K562 (cell line): ENCODE results near the gene ANXA2. TPM values are rescaled to one million over a fixed set of nuclear protein-coding genes. Genes with fewer than 3 reads are reported as not detected.

ENCODE experiments used
- BCL6 ChIP-seq: fragments of 250-450 bp; sonication (Bioruptor Pico); IDR thresholded peaks from 2 replicates; pipeline ENCODE4 v1.4.0; 2020
- CBFA2T3 ChIP-seq: fragments of 450-650 bp; IDR thresholded peaks from 2 replicates; pipeline ENCODE4 v1.6.1; 2017
- FOXJ3 ChIP-seq: sonication (generic); formaldehyde crosslinking; IDR thresholded peaks from 2 replicates; pipeline ENCODE4 v1.4.0; 2020; ENCODE audit warnings: mild to moderate bottlenecking, missing genetic modification reagents
- GATAD2A ChIP-seq: fragments of 450-650 bp; IDR thresholded peaks from 2 replicates; pipeline ENCODE4 v1.6.1; 2017
- JUND ChIP-seq, 2 experiments: IDR thresholded peaks; 2 replicates in 1 of 2; 3 replicates in 1 of 2; pipeline ENCODE4 v1.6.1; 2011; ENCODE audit warnings: borderline replicate concordance in 2 of 2, low read depth in 2 of 2, low read length in 2 of 2, improper control_type of control experiment in 1 of 2, missing biosample characterization in 1 of 2, missing genetic modification characterization in 1 of 2, missing genetic modification reagents in 1 of 2
- KDM4B ChIP-seq, 2 experiments: fragments of 450-650 bp in 1 of 2; sonication (generic) in 1 of 2; IDR thresholded peaks; 2 replicates each; pipeline ENCODE4 v1.6.1; 2016 to 2017; ENCODE audit warnings: borderline replicate concordance in 2 of 2, antibody characterized with exemption in 1 of 2, low read depth in 1 of 2, mild to moderate bottlenecking in 1 of 2
- KLF13 ChIP-seq: fragments of 450-650 bp; IDR thresholded peaks from 2 replicates; pipeline ENCODE4 v1.6.1; 2016; ENCODE audit warnings: missing genetic modification characterization, low read depth, mild to moderate bottlenecking, missing compliant biosample characterization, moderate library complexity, borderline replicate concordance
- LCOR ChIP-seq: sonication (generic); formaldehyde crosslinking; IDR thresholded peaks from 2 replicates; pipeline ENCODE4 v1.8.0; 2022; ENCODE audit warnings: mild to moderate bottlenecking, missing genetic modification reagents
- MBD2 ChIP-seq: sonication (generic); IDR thresholded peaks from 2 replicates; pipeline ENCODE4 v1.6.1; 2016; ENCODE audit warnings: low read depth, borderline replicate concordance
- NFATC3 ChIP-seq: fragments of 450-650 bp; IDR thresholded peaks from 2 replicates; pipeline ENCODE4 v1.6.1; 2017; ENCODE audit warnings: mild to moderate bottlenecking
- POLR2G ChIP-seq: fragments of 200-400 bp; formaldehyde crosslinking; IDR thresholded peaks from 2 replicates; pipeline ENCODE4 v1.6.1; 2017; ENCODE audit warnings: low read depth, mild to moderate bottlenecking, antibody characterized with exemption, low read length, moderate library complexity
- RBM14 ChIP-seq: fragments of 200-400 bp; formaldehyde crosslinking; IDR thresholded peaks from 2 replicates; pipeline ENCODE4 v1.6.1; 2018; ENCODE audit warnings: low read depth, mild to moderate bottlenecking, low read length, moderate library complexity, borderline replicate concordance; ENCODE audit not compliant: insufficient read depth
- RFX1 ChIP-seq: fragments of 450-650 bp; IDR thresholded peaks from 2 replicates; pipeline ENCODE4 v1.6.1; 2016; ENCODE audit warnings: mild to moderate bottlenecking, moderate library complexity
- SP2 ChIP-seq: IDR thresholded peaks from 2 replicates; pipeline ENCODE4 v1.6.1; 2011; ENCODE audit warnings: mild to moderate bottlenecking, low read depth, low read length, moderate library complexity; ENCODE audit not compliant: poor library complexity, severe bottlenecking; ENCODE audit errors: extremely low read depth
- SREBF1 ChIP-seq: fragments of 150-350 bp; IDR thresholded peaks from 2 replicates; pipeline ENCODE4 v1.6.1; 2014; ENCODE audit warnings: antibody characterized with exemption, low read depth, low read length, borderline replicate concordance
- SRSF7 ChIP-seq: fragments of 200-400 bp; formaldehyde crosslinking; optimal IDR thresholded peaks from 2 replicates; pipeline ENCODE3; 2017; ENCODE audit warnings: mild to moderate bottlenecking, low read depth, low read length
- TAF1 ChIP-seq: IDR thresholded peaks from 2 replicates; pipeline ENCODE4 v1.6.1; 2011; ENCODE audit warnings: mild to moderate bottlenecking, low read length, moderate library complexity; ENCODE audit not compliant: insufficient read depth, control insufficient read depth, severe bottlenecking; ENCODE audit errors: extremely low read depth
- ZFX ChIP-seq: sonication (generic); formaldehyde crosslinking; IDR thresholded peaks from 2 replicates; pipeline ENCODE4 v1.8.0; 2022; ENCODE audit warnings: mild to moderate bottlenecking, missing genetic modification reagents, moderate library complexity
- ZNF165 ChIP-seq: fragments of 250-450 bp; sonication (Bioruptor Pico); IDR thresholded peaks from 2 replicates; pipeline ENCODE4 v1.4.0; 2020; ENCODE audit warnings: borderline replicate concordance
- ZNF408 ChIP-seq: fragments of 250-450 bp; sonication (Bioruptor Pico); IDR thresholded peaks from 2 replicates; pipeline ENCODE4 v1.4.0; 2020; ENCODE audit warnings: low read depth, mild to moderate bottlenecking, moderate library complexity
- ZNF699 ChIP-seq: fragments of 250-450 bp; sonication (Bioruptor Pico); IDR thresholded peaks from 2 replicates; pipeline ENCODE4 v1.8.0; 2021; ENCODE audit warnings: mild to moderate bottlenecking, moderate library complexity; ENCODE audit not compliant: insufficient replicate concordance
- polyA plus RNA-seq, 8 experiments: library from polyadenylated mRNA; depleted of rRNA in 4 of 8; stranded (reverse) in 5 of 8; unstranded in 3 of 8; fragments of >200 nt; fragmentation: Nextera tagmentation in 2 of 8; fragmentation: Illumina TruSeq in 1 of 8; extraction: Ambion mirVana in 2 of 8; extraction: Trizol in 1 of 8; gene quantifications; 2 replicates each; pipeline versions ENCODE4 v1.2.1 to v1.2.3, GENCODE V29; 2011 to 2014; ENCODE audit warnings: inconsistent platforms in 1 of 8, missing spikeins in 1 of 8
- total RNA-seq, 7 experiments: library from RNA; depleted of rRNA in 6 of 7; stranded (reverse); fragments of >200 nt in 6 of 7; fragmentation: Illumina TruSeq in 2 of 7; extraction: Trizol in 2 of 7; gene quantifications; 2 replicates each; pipeline versions ENCODE4 v1.2.1 to v1.2.3, GENCODE V29; 2011 to 2021; ENCODE audit warnings: low replicate concordance in 1 of 7
- TF ChIP-seq, protein P1 (sequence below): sonication (generic); formaldehyde crosslinking; IDR thresholded peaks from 2 replicates; pipeline ENCODE4 v1.8.1; 2022; ENCODE audit warnings: missing genetic modification reagents
- TF ChIP-seq, protein P2 (sequence below): fragments of 450-650 bp; formaldehyde crosslinking; IDR thresholded peaks from 2 replicates; pipeline ENCODE4 v1.4.0; 2020; ENCODE audit warnings: mild to moderate bottlenecking, moderate library complexity
- TF ChIP-seq, protein P3 (sequence below): fragments of 450-650 bp; IDR thresholded peaks from 2 replicates; pipeline ENCODE4 v1.7.0; 2016; ENCODE audit warnings: borderline replicate concordance

The ANXA2 gene
- total and polyA plus RNA-seq, 9 of the 15 experiments (the other 6 are each of a cell fraction or from before 2014, with no cell fraction given), result 301 to 1,102 (median 452) TPM

DNA sequence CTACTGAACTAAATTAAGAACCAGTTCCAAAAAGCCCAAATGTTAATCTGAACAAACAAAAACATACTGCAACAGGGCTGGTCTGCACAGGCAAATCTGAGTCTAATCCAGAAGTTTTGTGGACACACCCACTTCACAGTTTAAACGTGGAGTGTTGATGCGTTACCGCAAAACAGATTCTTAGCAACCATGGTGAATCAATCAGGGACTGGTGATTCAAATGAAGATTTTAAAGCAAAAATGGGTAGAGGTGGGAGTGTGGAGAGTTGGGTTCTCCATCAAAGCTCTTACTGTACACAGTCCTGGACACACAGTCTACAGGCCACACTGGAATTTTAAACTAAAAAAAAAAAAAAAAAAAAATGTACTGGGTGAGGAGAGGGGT, 5.2 kb downstream of the ANXA2 start (continued):
- TF ChIP-seq SREBF1, result no peak
- no peak for TF ChIP-seq ZNF408 (CRISPR knock-in tag)
- no peak for TF ChIP-seq JUND (IDR thresholded peaks at IDR 0.05; ENCODE audit: borderline replicate concordance, low read depth, low read length)
- no peak for TF ChIP-seq JUND (tag; IDR thresholded peaks at IDR 0.05; ENCODE audit: borderline replicate concordance, low read depth, low read length)
- no peak for TF ChIP-seq GATAD2A
- TF ChIP-seq KLF13 (tag), result 0 out of 2 replicates have a peak, but pooled peaks have one; percentile 34
- no peak for TF ChIP-seq LCOR (CRISPR knock-in tag)
- TF ChIP-seq POLR2G, result no peak
- no peak for TF ChIP-seq RBM14
- TF ChIP-seq, protein P1, sequence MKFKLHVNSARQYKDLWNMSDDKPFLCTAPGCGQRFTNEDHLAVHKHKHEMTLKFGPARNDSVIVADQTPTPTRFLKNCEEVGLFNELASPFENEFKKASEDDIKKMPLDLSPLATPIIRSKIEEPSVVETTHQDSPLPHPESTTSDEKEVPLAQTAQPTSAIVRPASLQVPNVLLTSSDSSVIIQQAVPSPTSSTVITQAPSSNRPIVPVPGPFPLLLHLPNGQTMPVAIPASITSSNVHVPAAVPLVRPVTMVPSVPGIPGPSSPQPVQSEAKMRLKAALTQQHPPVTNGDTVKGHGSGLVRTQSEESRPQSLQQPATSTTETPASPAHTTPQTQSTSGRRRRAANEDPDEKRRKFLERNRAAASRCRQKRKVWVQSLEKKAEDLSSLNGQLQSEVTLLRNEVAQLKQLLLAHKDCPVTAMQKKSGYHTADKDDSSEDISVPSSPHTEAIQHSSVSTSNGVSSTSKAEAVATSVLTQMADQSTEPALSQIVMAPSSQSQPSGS (CRISPR knock-in tag), result no peak
- TF ChIP-seq, protein P2, sequence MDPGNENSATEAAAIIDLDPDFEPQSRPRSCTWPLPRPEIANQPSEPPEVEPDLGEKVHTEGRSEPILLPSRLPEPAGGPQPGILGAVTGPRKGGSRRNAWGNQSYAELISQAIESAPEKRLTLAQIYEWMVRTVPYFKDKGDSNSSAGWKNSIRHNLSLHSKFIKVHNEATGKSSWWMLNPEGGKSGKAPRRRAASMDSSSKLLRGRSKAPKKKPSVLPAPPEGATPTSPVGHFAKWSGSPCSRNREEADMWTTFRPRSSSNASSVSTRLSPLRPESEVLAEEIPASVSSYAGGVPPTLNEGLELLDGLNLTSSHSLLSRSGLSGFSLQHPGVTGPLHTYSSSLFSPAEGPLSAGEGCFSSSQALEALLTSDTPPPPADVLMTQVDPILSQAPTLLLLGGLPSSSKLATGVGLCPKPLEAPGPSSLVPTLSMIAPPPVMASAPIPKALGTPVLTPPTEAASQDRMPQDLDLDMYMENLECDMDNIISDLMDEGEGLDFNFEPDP (CRISPR knock-in tag), result no peak
- TF ChIP-seq KDM4B (IDR thresholded peaks at IDR 0.05; ENCODE audit: borderline replicate concordance in 2 of 2, low read depth in 1 of 2), result no peak
- TF ChIP-seq ZFX (CRISPR knock-in tag), result 0 out of 2 replicates have a peak, but pooled peaks have one; percentile 17
- TF ChIP-seq RFX1, result peak; percentile 35; the same call in 1 of the 2 replicates
- TF ChIP-seq TAF1, result no peak
- no peak for TF ChIP-seq BCL6 (CRISPR knock-in tag)
- no peak for TF ChIP-seq SP2
- no peak for TF ChIP-seq CBFA2T3
- TF ChIP-seq MBD2, result no peak
- no peak for TF ChIP-seq NFATC3
- TF ChIP-seq FOXJ3 (CRISPR knock-in tag), result peak; percentile 71
- TF ChIP-seq, protein P3, sequence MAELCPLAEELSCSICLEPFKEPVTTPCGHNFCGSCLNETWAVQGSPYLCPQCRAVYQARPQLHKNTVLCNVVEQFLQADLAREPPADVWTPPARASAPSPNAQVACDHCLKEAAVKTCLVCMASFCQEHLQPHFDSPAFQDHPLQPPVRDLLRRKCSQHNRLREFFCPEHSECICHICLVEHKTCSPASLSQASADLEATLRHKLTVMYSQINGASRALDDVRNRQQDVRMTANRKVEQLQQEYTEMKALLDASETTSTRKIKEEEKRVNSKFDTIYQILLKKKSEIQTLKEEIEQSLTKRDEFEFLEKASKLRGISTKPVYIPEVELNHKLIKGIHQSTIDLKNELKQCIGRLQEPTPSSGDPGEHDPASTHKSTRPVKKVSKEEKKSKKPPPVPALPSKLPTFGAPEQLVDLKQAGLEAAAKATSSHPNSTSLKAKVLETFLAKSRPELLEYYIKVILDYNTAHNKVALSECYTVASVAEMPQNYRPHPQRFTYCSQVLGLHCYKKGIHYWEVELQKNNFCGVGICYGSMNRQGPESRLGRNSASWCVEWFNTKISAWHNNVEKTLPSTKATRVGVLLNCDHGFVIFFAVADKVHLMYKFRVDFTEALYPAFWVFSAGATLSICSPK, result no peak
- no peak for TF ChIP-seq ZNF699 (CRISPR knock-in tag)
- no peak for TF ChIP-seq SRSF7
- no peak for TF ChIP-seq ZNF165 (CRISPR knock-in tag)
